Measurements from ENCODE around the gene ACSS3.
"Not testable (repeated sequence)": the region's sequence is repeated elsewhere in the genome, so short reads cannot be mapped to it uniquely, and the experiment has no call there.

ACSS3 gene

DNA sequence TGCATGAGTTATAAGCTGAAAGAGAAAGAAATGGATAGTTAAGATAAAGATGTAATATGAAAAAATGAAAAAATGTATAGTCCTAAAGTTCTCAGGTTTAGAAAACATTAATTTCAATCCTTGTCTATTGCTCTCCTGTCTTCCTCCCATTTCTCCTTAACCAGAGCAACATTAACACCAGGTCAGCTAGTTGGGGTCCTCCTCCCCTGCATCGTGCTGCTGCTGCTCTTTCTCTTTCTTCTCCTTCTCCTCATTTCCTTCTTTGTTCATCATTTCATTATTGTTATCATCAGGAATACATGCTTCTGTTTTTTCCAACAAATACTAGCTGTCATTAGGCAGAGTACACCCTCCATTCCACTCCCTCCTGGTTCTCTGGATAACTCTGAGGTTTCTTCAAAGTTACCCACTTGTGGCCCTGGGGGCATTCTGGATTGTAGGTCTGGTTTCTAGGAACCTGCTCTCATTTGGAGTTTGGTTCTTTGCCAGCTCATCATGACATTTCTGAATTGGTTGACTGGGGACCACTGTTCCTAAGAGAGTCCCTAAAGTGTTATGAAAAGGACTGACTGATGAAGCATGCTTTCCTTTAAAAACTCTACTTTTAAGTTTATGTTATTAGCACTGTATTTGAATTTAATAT, 17.0 kb downstream of the ACSS3 start:
- DNase-seq, result no peak

GRCh38 chr12:81095501-81096232, 17.8 kb downstream of the ACSS3 start:
- no peak for DNase-seq

- no peak for DNase-seq
These were observed 27.8 kb downstream of the ACSS3 start for GRCh38 chr12:81105687-81106086.

GRCh38 chr12:81114226-81114625, 36.3 kb downstream of the ACSS3 start:
- no peak for DNase-seq

DNA sequence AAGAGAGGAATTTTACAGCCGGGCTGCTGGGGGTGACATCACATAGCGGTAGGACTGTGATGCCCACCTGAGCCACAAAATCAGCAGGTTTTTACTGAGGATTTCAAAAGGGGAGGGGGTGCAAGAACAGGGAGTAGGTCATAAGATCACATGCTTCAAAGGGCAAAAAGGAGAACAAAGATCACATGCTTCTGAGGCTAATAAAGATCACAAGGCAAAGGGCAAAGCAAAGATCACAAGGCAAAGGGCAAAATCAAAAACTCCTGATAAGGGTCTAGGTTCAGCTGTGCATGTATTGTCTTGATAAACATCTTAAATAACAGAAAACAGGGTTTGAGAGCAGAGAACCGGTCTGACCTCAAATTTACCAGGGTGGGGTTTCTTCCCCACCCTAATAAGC, 41.2 kb downstream of the ACSS3 start:
- DNase-seq, result not testable (repeated sequence)

DNA sequence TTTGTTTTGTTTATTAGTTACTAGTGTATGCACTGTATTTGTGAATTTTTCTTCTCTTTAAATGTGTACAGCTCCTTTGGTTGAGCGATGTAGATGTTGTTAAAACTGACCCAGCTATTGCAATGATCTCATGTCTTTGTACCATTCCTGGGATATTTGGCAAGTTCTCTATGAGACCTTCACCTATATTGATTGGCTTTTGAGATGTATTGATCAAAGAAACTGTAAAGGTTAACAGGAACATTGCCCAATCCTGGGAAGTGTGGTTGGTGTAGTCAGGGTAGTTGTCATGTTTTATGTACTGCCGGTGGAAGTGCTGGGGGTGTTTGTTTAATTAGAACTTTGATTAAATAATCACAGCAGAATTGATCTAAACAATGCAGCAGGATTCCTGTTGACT, 43.1 kb downstream of the ACSS3 start:
- DNase-seq, result no peak

- DNase-seq, result no peak
These were observed 45.7 kb downstream of the ACSS3 start for GRCh38 chr12:81123611-81124010.

GRCh38 chr12:81125691-81126090, 47.8 kb downstream of the ACSS3 start:
- no peak for DNase-seq

DNA sequence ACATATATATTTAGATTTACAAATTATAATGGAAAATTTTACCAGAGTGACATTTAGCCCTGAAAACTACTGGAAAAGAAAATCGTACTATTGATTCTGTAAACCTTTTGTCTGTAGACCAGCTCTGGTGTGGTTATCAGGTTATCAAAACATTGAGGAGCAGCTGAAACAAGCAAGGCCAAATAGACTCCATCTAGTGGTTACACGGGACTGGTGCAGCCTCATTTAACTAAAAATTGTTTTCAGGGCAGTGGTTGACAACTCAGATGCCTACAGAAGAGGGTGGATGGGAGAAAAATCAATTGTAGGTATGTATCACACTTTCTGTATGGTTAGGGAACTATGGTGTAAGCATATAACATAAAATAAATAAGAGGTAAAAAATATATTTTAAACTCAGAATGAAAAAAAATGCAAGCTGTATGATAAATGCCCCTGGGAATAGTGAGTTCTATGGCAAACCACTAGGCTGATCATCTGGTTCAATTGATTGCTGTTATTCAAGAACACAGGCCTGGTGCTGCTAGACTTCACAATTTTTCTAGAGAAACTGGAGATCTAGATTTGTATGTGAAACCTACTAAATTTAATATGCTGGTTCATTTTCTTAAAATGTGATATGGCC, 51.2 kb downstream of the ACSS3 start:
- peak; percentile 22 for DNase-seq

GRCh38 chr12:81136519-81136918, 58.6 kb downstream of the ACSS3 start:
- DNase-seq, result no peak

DNA sequence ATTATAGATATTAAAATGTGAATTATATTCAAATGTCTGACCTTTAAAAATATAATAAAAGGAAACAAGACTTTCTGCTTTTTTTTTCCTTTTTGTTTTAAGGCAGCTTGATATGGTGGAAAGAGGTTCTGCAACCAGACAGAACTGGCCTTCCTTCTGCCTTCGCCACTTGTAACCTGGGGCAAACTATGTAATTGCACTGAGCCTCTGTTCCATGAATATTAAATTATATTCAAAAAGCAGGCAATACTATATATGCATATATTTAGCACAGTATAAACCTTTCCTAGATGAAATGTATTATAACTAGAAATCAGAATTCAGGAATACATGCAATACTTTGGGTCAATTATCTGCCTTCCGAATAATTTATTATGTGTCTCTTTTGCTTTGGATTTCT, 59.9 kb downstream of the ACSS3 start:
- DNase-seq, result no peak

DNA sequence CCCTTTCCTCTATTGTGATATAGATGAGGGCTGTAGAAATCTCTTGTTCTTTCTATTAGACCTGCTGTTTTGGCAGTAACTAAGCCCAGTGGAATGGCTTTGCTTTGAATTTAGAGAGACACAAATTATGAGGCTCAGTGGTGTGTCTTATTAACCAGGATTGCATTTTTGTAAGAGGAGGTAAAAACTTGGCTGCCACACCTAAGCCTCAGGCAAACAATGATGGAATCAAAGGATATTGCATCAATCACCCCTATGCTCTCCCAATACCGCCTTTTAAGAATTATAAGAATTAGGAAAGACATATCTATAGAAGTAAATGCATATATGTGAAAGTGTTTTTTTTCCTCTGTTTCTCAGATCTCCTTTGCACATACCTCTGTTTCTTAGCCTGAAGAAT, 63.3 kb downstream of the ACSS3 start:
- DNase-seq, result no peak

DNA sequence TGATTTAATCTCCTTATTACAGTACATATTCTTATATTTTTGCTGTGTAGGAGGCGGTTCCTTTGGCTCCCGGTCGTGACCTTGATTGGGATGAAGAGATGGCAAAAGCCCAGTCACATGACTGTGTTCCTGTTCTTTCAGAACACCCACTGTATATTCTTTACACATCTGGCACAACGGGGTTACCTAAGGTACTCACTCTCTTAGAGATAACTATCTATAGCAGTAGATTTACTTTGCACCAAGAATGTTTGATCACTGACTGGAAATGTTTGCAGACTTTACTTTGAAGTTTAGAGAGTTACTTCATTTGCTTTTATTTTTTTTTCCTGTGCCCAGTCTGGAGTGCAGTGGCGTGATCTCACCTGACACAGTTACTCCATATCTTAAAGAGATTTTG, 65.2 kb downstream of the ACSS3 start:
- no peak for DNase-seq

DNA sequence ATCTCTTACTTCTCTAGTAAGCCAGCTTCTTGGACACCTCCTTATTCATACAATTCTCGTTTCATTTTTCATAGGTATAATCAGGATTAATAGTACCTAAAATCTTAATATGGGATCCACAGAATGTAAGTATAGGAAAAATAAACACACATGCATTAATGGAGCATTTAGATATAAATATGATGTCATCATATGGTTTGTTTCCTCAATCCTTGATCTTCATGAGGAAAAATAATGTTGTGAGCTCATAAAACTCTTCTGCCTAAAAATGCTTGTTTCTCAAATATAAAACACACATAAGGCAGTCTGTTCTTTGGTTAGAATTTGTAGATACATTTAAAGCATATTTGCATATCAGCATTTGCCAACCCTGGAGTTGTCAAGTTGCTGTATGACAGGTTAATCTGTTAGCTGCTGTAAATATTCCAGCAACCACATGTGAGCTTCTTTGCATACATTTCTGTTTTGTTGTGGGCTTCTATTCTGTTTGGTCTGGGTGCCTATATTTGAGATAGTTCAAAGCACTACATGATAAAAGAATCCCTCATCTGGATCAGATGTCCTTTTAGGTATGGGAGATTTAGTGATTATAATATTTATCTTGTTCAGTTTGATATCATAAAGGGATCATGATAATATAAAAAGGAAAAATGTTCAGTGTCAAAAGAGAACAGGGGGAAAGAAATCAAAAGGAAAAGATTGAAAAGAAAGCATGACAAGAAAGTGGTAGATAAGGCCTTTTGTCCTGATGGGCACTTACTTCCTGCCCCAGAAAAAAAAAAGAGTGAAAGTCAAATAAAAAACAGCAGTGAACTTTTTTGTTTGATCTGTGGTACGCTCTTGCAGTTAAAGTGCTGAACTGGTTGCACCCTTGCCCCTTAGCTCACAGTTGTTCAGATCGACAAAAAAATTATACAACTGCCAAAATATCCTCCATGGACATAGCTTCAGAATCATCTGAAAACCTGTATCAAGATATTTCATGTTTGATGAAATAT, 68.6 kb downstream of the ACSS3 start:
- DNase-seq, result no peak

- no peak for DNase-seq
These were observed 69.5 kb downstream of the ACSS3 start for GRCh38 chr12:81147292-81147919.

- no peak for DNase-seq
These were observed 72.5 kb downstream of the ACSS3 start for GRCh38 chr12:81150382-81150781.

DNA sequence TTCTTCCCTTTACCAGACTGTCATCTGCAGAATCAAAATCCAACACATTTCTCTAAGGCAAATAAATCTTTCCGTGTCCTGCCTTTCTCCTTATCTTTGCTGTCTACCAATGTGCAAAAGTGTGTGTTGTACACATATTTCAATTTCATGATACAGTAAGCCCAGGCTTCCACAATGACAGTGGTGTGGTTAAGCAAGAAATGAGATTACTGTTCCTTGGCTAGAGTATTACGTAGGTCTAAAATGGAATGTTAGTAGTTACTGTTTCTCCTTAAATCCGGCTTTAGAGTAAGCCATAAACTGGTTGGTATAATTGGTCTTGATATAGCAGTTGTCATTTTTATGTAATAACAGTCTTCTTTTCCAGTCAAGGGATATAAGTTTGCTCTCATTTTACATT, 82.0 kb downstream of the ACSS3 start:
- DNase-seq, result no peak

DNA sequence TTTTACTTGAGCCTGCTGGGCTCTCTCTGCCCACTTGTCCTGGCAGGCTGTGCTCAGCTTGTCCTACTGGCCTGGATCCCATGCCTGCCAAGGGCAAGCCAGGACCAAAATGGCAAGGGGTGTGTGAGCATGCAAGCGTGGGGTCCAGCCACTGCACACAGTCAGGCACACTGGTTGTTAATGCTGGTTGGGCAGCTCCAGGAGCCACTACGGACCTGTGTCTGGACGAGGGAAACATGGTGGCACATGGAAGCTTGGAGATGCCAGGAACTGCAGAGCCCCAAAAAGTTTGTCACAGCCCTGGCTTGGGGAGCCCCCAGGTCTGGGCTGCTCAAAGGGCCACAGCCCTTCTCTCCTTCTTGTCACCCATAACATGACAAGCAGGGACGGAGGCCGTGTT, 83.8 kb downstream of the ACSS3 start:
- DNase-seq, result no peak

DNA sequence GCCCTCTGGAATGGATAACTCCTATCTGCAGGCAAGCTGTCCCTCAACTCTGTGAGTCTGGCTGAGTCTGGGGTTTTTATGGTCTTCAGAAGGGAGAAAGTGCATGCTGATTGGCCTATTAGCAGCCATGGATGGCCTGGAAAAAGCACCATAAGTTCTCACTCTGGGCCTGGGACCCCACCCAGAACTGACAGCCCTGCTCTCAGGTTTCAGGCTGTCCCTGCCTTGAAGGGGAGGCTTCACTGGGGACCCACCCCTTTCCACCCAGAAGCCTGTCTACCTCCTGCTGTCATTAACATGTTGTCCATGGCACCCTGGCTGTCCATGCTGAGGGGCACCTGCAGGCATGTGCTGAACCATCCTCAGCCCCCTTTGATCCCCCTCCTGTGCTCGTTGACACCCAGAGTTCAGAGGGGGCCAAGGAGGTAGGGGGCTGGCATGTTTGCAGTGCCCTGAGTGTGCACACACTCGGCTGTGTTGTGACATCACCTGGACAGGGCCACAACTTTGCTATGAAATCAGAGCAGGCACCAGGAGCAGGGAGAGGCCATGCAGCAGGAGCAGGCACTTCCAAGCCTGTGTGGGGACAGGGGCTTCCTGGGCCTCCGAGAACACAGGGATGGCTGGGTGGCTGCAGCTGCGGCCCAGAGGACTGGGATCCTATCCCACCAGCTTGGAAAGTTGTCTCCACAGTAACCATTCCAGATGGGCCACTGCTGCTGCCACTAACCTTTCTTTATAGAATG, 84.7 kb downstream of the ACSS3 start:
- DNase-seq, result no peak

DNA sequence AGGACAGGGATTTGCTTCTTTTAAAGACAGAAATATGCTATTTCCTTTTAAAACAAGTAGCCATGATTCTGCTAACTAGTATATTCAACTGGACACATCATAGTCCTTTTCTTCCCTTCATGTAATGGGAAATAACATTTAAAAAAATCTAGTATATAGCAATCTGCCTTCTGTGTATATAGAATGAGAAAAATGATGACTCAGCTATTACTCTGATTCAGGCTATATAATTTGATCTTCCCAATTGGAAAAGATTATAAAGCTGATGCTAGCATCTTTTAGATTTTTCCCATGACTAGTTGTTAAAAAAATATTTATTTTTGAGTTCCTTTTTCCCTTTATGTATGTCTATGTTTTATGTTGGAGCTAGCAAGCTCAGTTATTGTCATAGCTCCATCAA, 86.9 kb downstream of the ACSS3 start:
- DNase-seq, result no peak

GRCh38 chr12:81166790-81167189, 88.9 kb downstream of the ACSS3 start:
- DNase-seq, result no peak

GRCh38 chr12:81167694-81168093, 89.8 kb downstream of the ACSS3 start:
- no peak for DNase-seq

Data from right hindlimb (tissue), 1 donor.